K562 (cell line): ENCODE data around the gene CFAP251. TPM values are rescaled to one million over a fixed set of nuclear protein-coding genes. Genes with fewer than 3 reads are reported as not detected.

Experiments used
- BRF1 ChIP-seq: IDR thresholded peaks from 3 replicates; pipeline ENCODE4 v1.6.1; 2011; ENCODE audit warnings: borderline replicate concordance, mild to moderate bottlenecking; ENCODE audit not compliant: insufficient read length; ENCODE audit errors: extremely low read depth
- CREB1 ChIP-seq, 2 experiments: sonication (generic) in 1 of 2; formaldehyde crosslinking in 1 of 2; IDR thresholded peaks; 2 replicates each; pipeline versions ENCODE4 v1.6.1 to v1.8.0; 2012 to 2022; ENCODE audit warnings: inconsistent platforms in 1 of 2, mild to moderate bottlenecking in 1 of 2, missing genetic modification reagents in 1 of 2, moderate library complexity in 1 of 2
- CXXC5 ChIP-seq: fragments of 250-450 bp; sonication (Bioruptor Pico); IDR thresholded peaks from 2 replicates; pipeline ENCODE4 v1.8.0; 2022; ENCODE audit warnings: inconsistent platforms, mild to moderate bottlenecking, moderate library complexity
- ETS2 ChIP-seq: IDR thresholded peaks from 2 replicates; pipeline ENCODE4 v1.6.1; 2016; ENCODE audit warnings: borderline replicate concordance, missing genetic modification characterization, mild to moderate bottlenecking, moderate library complexity, missing compliant biosample characterization; ENCODE audit not compliant: poor library complexity, severe bottlenecking
- GATA2 ChIP-seq: sonication (generic); formaldehyde crosslinking; IDR thresholded peaks from 2 replicates; pipeline ENCODE4 v1.4.0; 2020; ENCODE audit warnings: mild to moderate bottlenecking, missing genetic modification reagents
- HDAC1 ChIP-seq, 2 experiments: fragments of 450-650 bp; IDR thresholded peaks; 2 replicates each; pipeline ENCODE4 v1.6.1; 2016 to 2017; ENCODE audit warnings: inconsistent platforms in 1 of 2, mild to moderate bottlenecking in 1 of 2, moderate library complexity in 1 of 2
- IRF2 ChIP-seq: sonication (generic); formaldehyde crosslinking; IDR thresholded peaks from 2 replicates; pipeline ENCODE4 v1.8.1; 2022; ENCODE audit warnings: mild to moderate bottlenecking, missing genetic modification reagents
- KAT8 ChIP-seq: fragments of 450-650 bp; IDR thresholded peaks from 2 replicates; pipeline ENCODE4 v1.6.1; 2016; ENCODE audit warnings: low read depth, mild to moderate bottlenecking
- MAFG ChIP-seq: fragments of 450-650 bp; conservative IDR thresholded peaks from 2 replicates; pipeline ENCODE4 v1.6.1; 2016; ENCODE audit warnings: missing genetic modification characterization, missing compliant biosample characterization
- MEIS2 ChIP-seq: fragments of 450-650 bp; IDR thresholded peaks from 2 replicates; pipeline ENCODE4 v1.6.1; 2014; ENCODE audit warnings: mild to moderate bottlenecking; ENCODE audit not compliant: partially characterized antibody
- POLR2AphosphoS5 ChIP-seq: IDR thresholded peaks from 2 replicates; pipeline ENCODE4 v1.6.1; 2011; ENCODE audit warnings: mild to moderate bottlenecking, low read depth, low read length, moderate library complexity; ENCODE audit not compliant: control insufficient read depth, insufficient read depth
- POLR3A ChIP-seq: IDR thresholded peaks from 2 replicates; pipeline ENCODE4 v1.6.1; 2011; ENCODE audit warnings: borderline replicate concordance, mild to moderate bottlenecking, moderate library complexity; ENCODE audit not compliant: insufficient read length, insufficient read depth; ENCODE audit errors: extremely low read depth
- PRMT5 ChIP-seq: sonication (generic); formaldehyde crosslinking; IDR thresholded peaks from 2 replicates; pipeline ENCODE4 v1.5.0; 2020; ENCODE audit warnings: missing genetic modification reagents
- PURB ChIP-seq: sonication (generic); formaldehyde crosslinking; IDR thresholded peaks from 2 replicates; pipeline ENCODE4 v1.9.0; 2021; ENCODE audit warnings: low read depth, mild to moderate bottlenecking, missing genetic modification reagents
- SMAD2 ChIP-seq: fragments of 150-350 bp; IDR thresholded peaks from 2 replicates; pipeline ENCODE4 v1.6.1; 2014; ENCODE audit warnings: low read depth, mild to moderate bottlenecking, low read length
- ZNF165 ChIP-seq: fragments of 250-450 bp; sonication (Bioruptor Pico); IDR thresholded peaks from 2 replicates; pipeline ENCODE4 v1.4.0; 2020; ENCODE audit warnings: borderline replicate concordance
- ZNF699 ChIP-seq: fragments of 250-450 bp; sonication (Bioruptor Pico); IDR thresholded peaks from 2 replicates; pipeline ENCODE4 v1.8.0; 2021; ENCODE audit warnings: mild to moderate bottlenecking, moderate library complexity; ENCODE audit not compliant: insufficient replicate concordance
- polyA plus RNA-seq, 8 experiments: library from polyadenylated mRNA; depleted of rRNA in 4 of 8; stranded (reverse) in 5 of 8; unstranded in 3 of 8; fragments of >200 nt; fragmentation: Nextera tagmentation in 2 of 8; fragmentation: Illumina TruSeq in 1 of 8; extraction: Ambion mirVana in 2 of 8; extraction: Trizol in 1 of 8; gene quantifications; 2 replicates each; pipeline versions ENCODE4 v1.2.1 to v1.2.3, GENCODE V29; 2011 to 2014; ENCODE audit warnings: inconsistent platforms in 1 of 8, missing spikeins in 1 of 8
- total RNA-seq, 7 experiments: library from RNA; depleted of rRNA in 6 of 7; stranded (reverse); fragments of >200 nt in 6 of 7; fragmentation: Illumina TruSeq in 2 of 7; extraction: Trizol in 2 of 7; gene quantifications; 2 replicates each; pipeline versions ENCODE4 v1.2.1 to v1.2.3, GENCODE V29; 2011 to 2021; ENCODE audit warnings: low replicate concordance in 1 of 7
- TF ChIP-seq, protein P1 (sequence below), 2 experiments: fragments of 450-650 bp; IDR thresholded peaks; 2 replicates each; pipeline ENCODE4 v1.6.1; 2016
- TF ChIP-seq, protein P2 (sequence below): fragments of 200-800 bp; sonication (Bioruptor generic); IDR thresholded peaks from 2 replicates; pipeline ENCODE4 v1.6.1; 2017; ENCODE audit warnings: missing genetic modification characterization, missing compliant biosample characterization
- TF ChIP-seq, protein P3 (sequence below): fragments of 250-450 bp; sonication (Bioruptor Pico); IDR thresholded peaks from 2 replicates; pipeline ENCODE4 v1.4.0; 2020

Gene CFAP251
- total and polyA plus RNA-seq, 9 of the 15 experiments (the other 6 are each of a cell fraction or from before 2014, with no cell fraction given) = 16.6 to 31.0 (median 19.1) TPM

DNA sequence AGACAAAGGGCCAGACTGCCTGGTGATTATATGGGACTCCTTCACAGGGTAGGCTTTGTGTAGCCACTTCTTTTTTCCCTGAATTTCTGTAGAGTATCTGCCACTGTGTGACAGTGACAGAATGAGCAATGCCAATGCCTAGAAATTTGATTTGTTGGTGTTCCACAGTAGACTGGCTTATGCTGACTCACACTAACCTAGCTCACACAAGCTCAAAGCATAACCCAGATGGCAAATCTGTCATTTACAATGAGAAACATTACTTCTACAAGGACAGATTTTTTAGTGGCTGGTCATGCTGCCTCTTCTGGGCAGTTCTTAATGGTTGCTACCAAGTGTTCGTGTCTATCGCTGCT, 15.9 kb downstream of the CFAP251 start (continued):
- TF ChIP-seq CXXC5 (CRISPR knock-in tag) (no peak), KAT8 (no peak), IRF2 (CRISPR knock-in tag) (no peak), MEIS2 (peak; percentile 85), PRMT5 (no peak), PURB (CRISPR knock-in tag) (no peak), MAFG (tag) (peak; percentile 80), POLR2AphosphoS5 (no peak), BRF1 (no peak), ZNF165 (CRISPR knock-in tag) (0 out of 2 replicates have a peak, but pooled peaks have one; percentile 31), SMAD2 (no peak), CREB1 (IDR thresholded peaks at IDR 0.05) (no peak), CREB1 (CRISPR knock-in tag; IDR thresholded peaks at IDR 0.05) (no peak), ETS2 (tag) (no peak), GATA2 (CRISPR knock-in tag) (no peak), POLR3A (no peak), HDAC1 (IDR thresholded peaks at IDR 0.05) (no peak), ZNF699 (CRISPR knock-in tag) (no peak)
- TF ChIP-seq, protein P1, sequence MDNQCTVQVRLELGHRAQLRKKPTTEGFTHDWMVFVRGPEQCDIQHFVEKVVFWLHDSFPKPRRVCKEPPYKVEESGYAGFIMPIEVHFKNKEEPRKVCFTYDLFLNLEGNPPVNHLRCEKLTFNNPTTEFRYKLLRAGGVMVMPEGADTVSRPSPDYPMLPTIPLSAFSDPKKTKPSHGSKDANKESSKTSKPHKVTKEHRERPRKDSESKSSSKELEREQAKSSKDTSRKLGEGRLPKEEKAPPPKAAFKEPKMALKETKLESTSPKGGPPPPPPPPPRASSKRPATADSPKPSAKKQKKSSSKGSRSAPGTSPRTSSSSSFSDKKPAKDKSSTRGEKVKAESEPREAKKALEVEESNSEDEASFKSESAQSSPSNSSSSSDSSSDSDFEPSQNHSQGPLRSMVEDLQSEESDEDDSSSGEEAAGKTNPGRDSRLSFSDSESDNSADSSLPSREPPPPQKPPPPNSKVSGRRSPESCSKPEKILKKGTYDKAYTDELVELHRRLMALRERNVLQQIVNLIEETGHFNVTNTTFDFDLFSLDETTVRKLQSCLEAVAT (IDR thresholded peaks at IDR 0.05) = no peak
- TF ChIP-seq, protein P2, sequence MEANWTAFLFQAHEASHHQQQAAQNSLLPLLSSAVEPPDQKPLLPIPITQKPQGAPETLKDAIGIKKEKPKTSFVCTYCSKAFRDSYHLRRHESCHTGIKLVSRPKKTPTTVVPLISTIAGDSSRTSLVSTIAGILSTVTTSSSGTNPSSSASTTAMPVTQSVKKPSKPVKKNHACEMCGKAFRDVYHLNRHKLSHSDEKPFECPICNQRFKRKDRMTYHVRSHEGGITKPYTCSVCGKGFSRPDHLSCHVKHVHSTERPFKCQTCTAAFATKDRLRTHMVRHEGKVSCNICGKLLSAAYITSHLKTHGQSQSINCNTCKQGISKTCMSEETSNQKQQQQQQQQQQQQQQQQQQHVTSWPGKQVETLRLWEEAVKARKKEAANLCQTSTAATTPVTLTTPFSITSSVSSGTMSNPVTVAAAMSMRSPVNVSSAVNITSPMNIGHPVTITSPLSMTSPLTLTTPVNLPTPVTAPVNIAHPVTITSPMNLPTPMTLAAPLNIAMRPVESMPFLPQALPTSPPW (CRISPR knock-in tag) = peak; percentile 3; the same call in 1 of the 2 replicates
- TF ChIP-seq, protein P3, sequence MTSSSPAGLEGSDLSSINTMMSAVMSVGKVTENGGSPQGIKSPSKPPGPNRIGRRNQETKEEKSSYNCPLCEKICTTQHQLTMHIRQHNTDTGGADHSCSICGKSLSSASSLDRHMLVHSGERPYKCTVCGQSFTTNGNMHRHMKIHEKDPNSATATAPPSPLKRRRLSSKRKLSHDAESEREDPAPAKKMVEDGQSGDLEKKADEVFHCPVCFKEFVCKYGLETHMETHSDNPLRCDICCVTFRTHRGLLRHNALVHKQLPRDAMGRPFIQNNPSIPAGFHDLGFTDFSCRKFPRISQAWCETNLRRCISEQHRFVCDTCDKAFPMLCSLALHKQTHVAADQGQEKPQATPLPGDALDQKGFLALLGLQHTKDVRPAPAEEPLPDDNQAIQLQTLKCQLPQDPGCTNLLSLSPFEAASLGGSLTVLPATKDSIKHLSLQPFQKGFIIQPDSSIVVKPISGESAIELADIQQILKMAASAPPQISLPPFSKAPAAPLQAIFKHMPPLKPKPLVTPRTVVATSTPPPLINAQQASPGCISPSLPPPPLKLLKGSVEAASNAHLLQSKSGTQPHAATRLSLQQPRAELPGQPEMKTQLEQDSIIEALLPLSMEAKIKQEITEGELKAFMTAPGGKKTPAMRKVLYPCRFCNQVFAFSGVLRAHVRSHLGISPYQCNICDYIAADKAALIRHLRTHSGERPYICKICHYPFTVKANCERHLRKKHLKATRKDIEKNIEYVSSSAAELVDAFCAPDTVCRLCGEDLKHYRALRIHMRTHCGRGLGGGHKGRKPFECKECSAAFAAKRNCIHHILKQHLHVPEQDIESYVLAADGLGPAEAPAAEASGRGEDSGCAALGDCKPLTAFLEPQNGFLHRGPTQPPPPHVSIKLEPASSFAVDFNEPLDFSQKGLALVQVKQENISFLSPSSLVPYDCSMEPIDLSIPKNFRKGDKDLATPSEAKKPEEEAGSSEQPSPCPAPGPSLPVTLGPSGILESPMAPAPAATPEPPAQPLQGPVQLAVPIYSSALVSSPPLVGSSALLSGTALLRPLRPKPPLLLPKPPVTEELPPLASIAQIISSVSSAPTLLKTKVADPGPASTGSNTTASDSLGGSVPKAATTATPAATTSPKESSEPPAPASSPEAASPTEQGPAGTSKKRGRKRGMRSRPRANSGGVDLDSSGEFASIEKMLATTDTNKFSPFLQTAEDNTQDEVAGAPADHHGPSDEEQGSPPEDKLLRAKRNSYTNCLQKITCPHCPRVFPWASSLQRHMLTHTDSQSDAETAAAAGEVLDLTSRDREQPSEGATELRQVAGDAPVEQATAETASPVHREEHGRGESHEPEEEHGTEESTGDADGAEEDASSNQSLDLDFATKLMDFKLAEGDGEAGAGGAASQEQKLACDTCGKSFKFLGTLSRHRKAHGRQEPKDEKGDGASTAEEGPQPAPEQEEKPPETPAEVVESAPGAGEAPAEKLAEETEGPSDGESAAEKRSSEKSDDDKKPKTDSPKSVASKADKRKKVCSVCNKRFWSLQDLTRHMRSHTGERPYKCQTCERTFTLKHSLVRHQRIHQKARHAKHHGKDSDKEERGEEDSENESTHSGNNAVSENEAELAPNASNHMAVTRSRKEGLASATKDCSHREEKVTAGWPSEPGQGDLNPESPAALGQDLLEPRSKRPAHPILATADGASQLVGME (CRISPR knock-in tag) = no peak
